Inflammatory macrophage treated with lipopolysaccharide for 1 hour (primary cell): ENCODE data around the gene OTOA.
"Not testable (repeated sequence)": the region's sequence is repeated elsewhere in the genome, so short reads cannot be mapped to it uniquely, and the experiment has no call there.

Experiments used
- DNase-seq, 2 donors: peaks; one replicate each; pipeline ENCODE4 v3.0.0-alpha.2; 2020 to 2022

OTOA gene

GRCh38 chr16:21683184-21683583, 19.4 kb downstream of the OTOA start:
- no peak for DNase-seq

DNA sequence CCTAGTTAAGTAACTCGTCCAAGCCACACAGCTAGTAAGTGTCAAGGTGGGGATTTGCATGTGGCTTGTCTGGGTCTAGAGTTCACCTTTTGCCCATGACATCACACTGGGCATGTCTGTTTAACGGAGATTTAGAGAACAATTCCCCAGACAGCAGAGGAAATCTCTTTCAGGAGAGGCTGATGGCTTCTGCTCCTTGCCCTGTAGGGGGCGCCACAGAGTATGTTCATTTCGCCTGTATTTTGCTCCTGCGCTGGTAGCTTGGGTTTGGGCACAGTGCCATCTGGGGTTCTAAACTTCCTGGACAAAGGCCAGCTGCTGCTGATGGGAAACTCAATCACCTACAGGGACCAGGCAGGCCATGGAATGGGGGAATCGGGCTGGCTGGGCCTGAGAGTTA, 20.4 kb downstream of the OTOA start:
- DNase-seq = peak in 1 of 2 donors; percentile 24

DNA sequence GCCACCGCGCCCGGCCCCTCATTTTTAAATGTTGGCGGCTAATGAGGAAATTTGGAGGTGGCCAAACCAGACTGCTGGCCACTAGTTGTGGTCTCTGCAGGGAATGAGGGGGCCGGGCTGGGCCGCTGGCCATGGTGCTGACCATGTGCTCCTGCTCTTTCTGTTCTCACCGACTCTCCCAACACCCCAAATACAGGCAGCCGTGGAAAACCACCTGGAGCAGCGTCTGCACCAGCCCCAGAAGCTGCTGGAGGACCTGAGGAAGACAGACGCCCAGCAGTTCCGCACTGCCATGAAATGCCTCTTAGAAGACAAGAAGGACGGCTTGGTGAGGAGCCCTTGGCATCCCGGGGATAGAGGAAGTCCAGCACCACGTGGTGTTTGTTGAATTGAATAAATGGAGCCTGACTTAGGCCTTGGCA, 21.3 kb downstream of the OTOA start:
- no peak for DNase-seq

- DNase-seq = no peak
These were observed 25.3 kb downstream of the OTOA start for GRCh38 chr16:21689107-21689506.

DNA sequence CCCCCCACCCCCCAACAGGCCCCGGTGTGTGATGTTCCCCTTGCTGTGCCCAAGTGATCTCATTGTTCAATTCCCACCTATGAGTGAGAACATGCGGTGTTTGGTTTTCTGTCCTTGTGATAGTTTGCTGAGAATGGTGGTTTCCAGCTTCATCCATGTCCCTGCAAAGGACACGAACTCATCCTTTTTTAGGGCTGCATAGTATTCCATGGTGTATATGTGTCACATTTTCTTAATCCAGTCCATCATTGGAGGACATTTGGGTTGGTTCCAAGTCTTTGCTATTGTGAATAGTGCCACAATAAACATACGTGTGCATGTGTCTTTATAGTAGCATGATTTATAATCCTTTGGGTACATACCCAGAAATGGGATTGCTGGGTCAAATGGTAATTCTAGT, 27.2 kb downstream of the OTOA start:
- not testable (repeated sequence) for DNase-seq

GRCh38 chr16:21694609-21695008, 30.8 kb downstream of the OTOA start:
- DNase-seq = no peak

GRCh38 chr16:21697032-21697431, 33.3 kb downstream of the OTOA start:
- no peak for DNase-seq

DNA sequence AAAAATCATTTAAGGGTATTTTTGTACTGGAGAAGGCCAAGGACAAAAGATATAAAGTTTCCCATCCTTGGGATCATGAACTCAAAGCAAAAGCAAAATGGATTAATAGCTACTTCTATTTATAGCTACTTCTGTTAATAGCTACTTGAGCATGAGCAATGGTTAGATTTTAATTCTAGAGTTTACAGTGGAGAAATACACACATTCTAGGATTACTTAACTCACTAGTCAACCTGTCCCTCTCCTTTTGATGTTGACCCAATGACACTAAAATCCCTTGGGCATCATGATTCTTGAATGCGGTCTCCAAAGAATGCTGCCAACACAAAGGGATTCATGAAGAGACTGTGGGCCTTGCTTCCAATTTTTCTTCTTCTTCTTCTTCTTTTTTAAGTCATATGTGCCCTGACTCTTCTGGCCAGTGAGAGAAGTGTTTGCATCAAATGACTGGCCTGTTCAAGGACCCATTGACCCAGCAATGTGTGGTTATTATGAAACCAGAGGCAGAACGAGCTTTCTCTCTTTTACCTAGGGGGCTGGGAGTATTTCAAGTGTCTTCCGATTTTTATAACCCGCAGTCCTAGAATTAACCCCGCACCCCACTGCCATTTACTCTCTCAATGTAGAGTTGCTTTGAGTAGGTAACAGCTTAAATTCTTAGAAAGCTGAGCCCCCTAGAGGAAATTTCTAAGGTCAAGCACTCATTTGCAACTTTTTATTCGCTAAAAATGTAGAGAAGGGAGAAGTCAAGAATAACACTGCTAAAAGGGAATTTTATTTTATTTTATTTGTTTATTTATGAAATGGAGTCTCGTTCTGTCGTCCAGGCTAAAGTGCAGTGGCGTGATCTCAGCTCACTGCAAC, 34.6 kb downstream of the OTOA start:
- peak; percentile 7 to 12 for DNase-seq

DNA sequence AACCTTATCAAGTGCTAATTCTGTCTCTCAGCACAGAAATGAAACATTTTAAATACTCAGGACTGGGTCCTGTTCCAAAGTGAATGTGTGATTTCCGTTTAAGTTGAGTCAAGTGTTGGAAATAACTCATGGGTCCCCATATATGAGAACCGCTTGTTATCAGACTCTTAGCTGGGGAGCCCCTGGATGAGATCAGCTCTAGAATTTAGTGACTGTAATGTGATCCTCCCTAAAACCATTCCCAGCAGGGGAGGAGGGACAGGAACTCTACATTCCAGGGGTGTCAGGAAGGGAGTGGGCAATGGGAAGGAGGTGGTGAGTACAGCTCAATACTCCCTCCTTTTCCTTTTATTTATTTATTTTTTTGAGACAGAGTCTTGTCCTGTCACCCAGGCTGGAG, 37.5 kb downstream of the OTOA start:
- DNase-seq = no peak

- DNase-seq = peak; percentile 8 to 56
These were observed 38.5 kb downstream of the OTOA start for GRCh38 chr16:21702276-21702675.

GRCh38 chr16:21703156-21703555, 39.4 kb downstream of the OTOA start:
- DNase-seq = no peak

GRCh38 chr16:21703589-21704174, 39.9 kb downstream of the OTOA start:
- peak in 1 of 2 donors; percentile 24 for DNase-seq

GRCh38 chr16:21704266-21704665, 40.5 kb downstream of the OTOA start:
- DNase-seq = no peak

GRCh38 chr16:21704733-21705132, 41.0 kb downstream of the OTOA start:
- DNase-seq = no peak

DNA sequence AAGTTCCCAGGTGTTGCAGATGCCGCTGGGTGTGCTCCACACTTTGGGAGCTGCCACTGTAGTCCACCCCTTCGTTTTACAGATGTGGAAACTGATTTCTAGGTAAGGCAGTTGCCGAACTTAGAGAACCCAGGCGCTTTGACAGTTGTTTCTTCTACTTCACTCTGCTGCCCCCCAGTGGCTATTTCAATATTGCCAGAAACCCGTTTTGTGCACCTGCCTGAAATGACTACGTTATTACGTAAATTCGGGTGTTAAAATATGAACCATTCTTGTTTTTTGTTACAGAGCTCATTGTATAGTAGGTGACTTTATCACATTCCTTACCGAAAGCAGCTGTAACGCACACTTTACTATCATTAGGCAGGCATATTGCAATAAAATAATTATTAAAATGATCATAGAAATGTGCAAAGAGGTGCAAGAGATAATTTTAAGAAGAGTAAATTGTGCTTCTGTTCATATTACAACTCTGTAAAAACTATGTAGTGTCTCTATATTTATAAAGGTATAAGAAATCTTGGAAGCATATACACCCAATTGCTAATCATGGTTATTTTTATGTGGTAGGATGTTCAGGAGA, 44.9 kb downstream of the OTOA start:
- peak; percentile 61 to 94 for DNase-seq

- no peak for DNase-seq
These were observed 47.2 kb downstream of the OTOA start for GRCh38 chr16:21710938-21711337.

GRCh38 chr16:21713549-21714368, 50.0 kb downstream of the OTOA start:
- DNase-seq = peak; percentile 72 to 76

- DNase-seq = not testable (repeated sequence)
These were observed 50.5 kb downstream of the OTOA start for GRCh38 chr16:21714369-21714618.

DNA sequence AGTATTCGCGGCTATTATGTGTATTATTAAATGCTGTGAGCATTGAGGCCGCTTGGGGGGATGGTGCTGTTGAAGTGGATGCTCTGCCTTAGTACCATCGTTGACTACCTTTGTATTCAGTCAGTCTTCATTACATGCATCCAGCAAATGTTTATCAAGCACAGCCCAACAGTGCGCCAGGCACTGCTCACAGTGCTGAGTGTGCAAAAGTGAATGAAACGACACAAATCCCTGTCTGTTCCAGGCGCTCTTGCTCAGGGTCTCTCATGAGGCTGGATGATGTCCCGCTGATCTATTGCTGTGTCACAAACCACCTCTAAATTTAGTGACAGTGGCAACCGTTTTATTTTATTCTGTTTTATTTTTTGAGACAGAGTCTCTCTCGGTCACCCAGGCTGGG, 53.8 kb downstream of the OTOA start:
- DNase-seq = no peak

GRCh38 chr16:21719283-21719682, 55.5 kb downstream of the OTOA start:
- no peak for DNase-seq

DNA sequence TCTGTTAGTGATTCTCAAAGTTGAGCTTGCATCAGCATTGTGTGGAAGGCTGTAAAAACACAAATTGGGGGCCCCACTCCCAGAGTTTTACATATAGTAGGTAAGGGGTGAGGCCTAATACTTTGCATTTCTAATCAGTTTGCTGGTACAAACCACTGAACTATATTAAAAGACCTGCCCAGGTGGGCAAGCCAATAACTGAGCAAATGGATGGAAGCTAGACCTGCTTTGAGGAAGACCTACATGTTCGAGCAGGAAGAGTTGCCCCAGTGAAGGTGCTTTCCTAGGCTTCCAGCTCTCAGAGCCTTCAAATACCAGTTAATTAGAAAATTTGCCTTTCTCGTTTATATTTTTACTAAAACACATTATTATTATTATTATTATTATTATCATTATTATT, 56.8 kb downstream of the OTOA start:
- no peak for DNase-seq

GRCh38 chr16:21722771-21723455, 59.1 kb downstream of the OTOA start:
- DNase-seq = no peak

DNA sequence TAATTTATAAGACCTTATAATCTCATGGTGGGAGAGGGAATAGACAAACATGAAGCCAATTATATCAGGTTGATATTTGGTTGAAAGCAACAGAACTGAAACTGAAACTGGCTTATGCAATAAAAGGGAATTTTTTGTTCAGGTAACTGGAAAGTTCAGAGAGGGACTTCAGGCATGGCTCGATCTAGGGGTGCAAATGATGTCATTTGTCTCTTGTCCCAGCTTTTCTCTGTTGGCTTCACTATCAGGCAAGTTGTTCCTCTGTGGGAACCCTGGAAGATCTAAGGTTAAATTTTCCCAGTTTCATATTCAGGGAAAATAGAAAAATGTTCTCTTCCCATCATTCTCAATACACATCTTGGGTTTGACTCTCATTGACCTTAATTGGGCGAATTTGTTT, 59.8 kb downstream of the OTOA start:
- DNase-seq = no peak
